ENCODE data around the gene SYPL1.

GRCh38 chr7:106053109-106053508 is 59.0 kb downstream of the SYPL1 start:
- TF ChIP-seq CTCF (IDR thresholded peaks at IDR 0.05) = peak; percentile 11
- TF ChIP-seq EZH2 (IDR thresholded peaks at IDR 0.05) = no peak
- no peak for TF ChIP-seq EZH2phosphoT487 (IDR thresholded peaks at IDR 0.05)
